ENCODE results near the gene SLC25A21.
"Not testable (repeated sequence)": the region's sequence is repeated elsewhere in the genome, so short reads cannot be mapped to it uniquely, and the experiment has no call there.

SLC25A21 gene

GRCh38 chr14:36823651-36824050 is 348.8 kb downstream of the SLC25A21 start:
- DNase-seq (ENCODE audit: low read depth in 2 of 2): no peak

- no peak for DNase-seq (ENCODE audit: low read depth in 2 of 2)
Measured at GRCh38 chr14:36822685-36823084, 349.7 kb downstream of the SLC25A21 start.

- no peak for DNase-seq (ENCODE audit: low read depth in 2 of 2)
Measured at GRCh38 chr14:36820901-36821300, 351.5 kb downstream of the SLC25A21 start.

- no peak for DNase-seq (ENCODE audit: low read depth in 2 of 2)
Measured at GRCh38 chr14:36820111-36820709, 352.2 kb downstream of the SLC25A21 start.

GRCh38 chr14:36818794-36819384 is 353.5 kb downstream of the SLC25A21 start:
- DNase-seq (ENCODE audit: low read depth in 2 of 2): no peak

GRCh38 chr14:36818246-36818645 is 354.2 kb downstream of the SLC25A21 start:
- DNase-seq (ENCODE audit: low read depth in 2 of 2): no peak

- DNase-seq (ENCODE audit: low read depth in 2 of 2): no peak
Measured at GRCh38 chr14:36817071-36817930, 355.1 kb downstream of the SLC25A21 start.

- DNase-seq (ENCODE audit: low read depth in 2 of 2): no peak
Measured at GRCh38 chr14:36816481-36816880, 355.9 kb downstream of the SLC25A21 start.

GRCh38 chr14:36814783-36815182 is 357.6 kb downstream of the SLC25A21 start:
- not testable (repeated sequence) for DNase-seq (ENCODE audit: low read depth in 2 of 2)

- DNase-seq (ENCODE audit: low read depth in 2 of 2): no peak
Measured at GRCh38 chr14:36810209-36810608, 362.2 kb downstream of the SLC25A21 start.

- no peak for DNase-seq (ENCODE audit: low read depth in 2 of 2)
Measured at GRCh38 chr14:36807727-36808126, 364.7 kb downstream of the SLC25A21 start.

- DNase-seq (ENCODE audit: low read depth in 2 of 2): no peak
Measured at GRCh38 chr14:36805131-36805559, 367.3 kb downstream of the SLC25A21 start.

GRCh38 chr14:36797634-36798033 is 374.8 kb downstream of the SLC25A21 start:
- no peak for DNase-seq (ENCODE audit: low read depth in 2 of 2)

- no peak for DNase-seq (ENCODE audit: low read depth in 2 of 2)
Measured at GRCh38 chr14:36791402-36791801, 381.0 kb downstream of the SLC25A21 start.

- DNase-seq (ENCODE audit: low read depth in 2 of 2): no peak
Measured at GRCh38 chr14:36785511-36785910, 386.9 kb downstream of the SLC25A21 start.

GRCh38 chr14:36784541-36784940 is 387.9 kb downstream of the SLC25A21 start:
- DNase-seq (ENCODE audit: low read depth in 2 of 2): no peak

GRCh38 chr14:36781897-36782296 is 390.5 kb downstream of the SLC25A21 start:
- no peak for DNase-seq (ENCODE audit: low read depth in 2 of 2)

- DNase-seq (ENCODE audit: low read depth in 2 of 2): no peak
Measured at GRCh38 chr14:36773558-36773957, 398.8 kb downstream of the SLC25A21 start.

GRCh38 chr14:36773136-36773540 is 399.3 kb downstream of the SLC25A21 start:
- DNase-seq (ENCODE audit: low read depth in 2 of 2): no peak

- no peak for DNase-seq (ENCODE audit: low read depth in 2 of 2)
Measured at GRCh38 chr14:36771028-36771640, 401.3 kb downstream of the SLC25A21 start.

GRCh38 chr14:36768638-36769337 is 403.6 kb downstream of the SLC25A21 start:
- DNase-seq (ENCODE audit: low read depth in 2 of 2): no peak
